Neural crest cell (in vitro differentiated cells): Measurements from ENCODE around the gene KY. TPM values are rescaled to one million over a fixed set of nuclear protein-coding genes. Genes with fewer than 3 reads are reported as not detected.
A peak's percentile ranks its signal among the peaks of the same experiment; 100 is the strongest.

ENCODE experiments used
- DNase-seq: peaks from one replicate; pipeline ENCODE4 v3.0.0; 2021; ENCODE audit warnings: low read depth, mixed read lengths, low spot score
- H3K27ac Mint-ChIP-seq: one replicate; pipeline ENCODE4 v1.8.0; 2021; ENCODE audit warnings: mild to moderate bottlenecking, mixed read lengths; ENCODE audit not compliant: unreplicated experiment
- H3K27me3 Mint-ChIP-seq: 2 replicates; pipeline ENCODE4 v1.8.0; 2021; ENCODE audit warnings: low read depth, mild to moderate bottlenecking, mixed read lengths
- H3K36me3 Mint-ChIP-seq: 2 replicates; pipeline ENCODE4 v1.8.0; 2021; ENCODE audit warnings: low read depth, mild to moderate bottlenecking, mixed read lengths
- H3K4me1 Mint-ChIP-seq: 2 replicates; pipeline ENCODE4 v1.8.0; 2021; ENCODE audit warnings: mixed read lengths
- H3K4me3 Mint-ChIP-seq: one replicate; pipeline ENCODE4 v1.8.0; 2021; ENCODE audit warnings: mild to moderate bottlenecking, mixed read lengths
- H3K9me3 Mint-ChIP-seq: 2 replicates; pipeline ENCODE4 v1.8.0; 2021; ENCODE audit warnings: mixed read lengths
- total RNA-seq: library from RNA; stranded (reverse); gene quantifications from 2 replicates; pipeline ENCODE4 v1.2.1, GENCODE V29; 2021
- TF ChIP-seq, protein P1 (sequence below): fragments of 200-600 bp; sonication (generic); conservative IDR thresholded peaks from 2 replicates; pipeline ENCODE4 v1.5.0; 2021; ENCODE audit warnings: antibody characterized with exemption, mild to moderate bottlenecking

The KY gene
- total RNA-seq, 1 donor from 2014 or later, result 0.33 TPM

DNA sequence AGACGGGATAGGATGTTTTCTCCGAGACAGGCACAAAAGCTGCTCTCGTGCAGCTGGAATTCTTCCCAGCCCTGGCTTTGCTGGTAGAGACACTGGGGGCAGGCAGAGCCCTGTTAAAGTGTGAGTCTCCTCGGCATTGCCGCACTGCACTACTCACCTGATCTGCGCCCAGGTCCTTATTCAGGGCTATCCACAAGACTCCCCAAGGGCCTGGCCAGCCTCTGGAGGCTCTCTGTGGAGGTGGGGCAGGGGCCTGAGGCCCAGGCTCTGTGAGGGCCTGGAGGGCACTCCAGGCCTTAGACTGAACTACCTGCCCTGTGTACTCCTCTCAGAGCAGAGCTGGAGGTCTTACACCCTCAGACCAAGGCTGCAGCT is 48.4 kb downstream of the KY start:
- no peak for DNase-seq
- peak overlapping the region; percentile 70 for H3K4me3 Mint-ChIP-seq
- peak overlapping the region; percentile 4 for H3K27ac Mint-ChIP-seq

DNA sequence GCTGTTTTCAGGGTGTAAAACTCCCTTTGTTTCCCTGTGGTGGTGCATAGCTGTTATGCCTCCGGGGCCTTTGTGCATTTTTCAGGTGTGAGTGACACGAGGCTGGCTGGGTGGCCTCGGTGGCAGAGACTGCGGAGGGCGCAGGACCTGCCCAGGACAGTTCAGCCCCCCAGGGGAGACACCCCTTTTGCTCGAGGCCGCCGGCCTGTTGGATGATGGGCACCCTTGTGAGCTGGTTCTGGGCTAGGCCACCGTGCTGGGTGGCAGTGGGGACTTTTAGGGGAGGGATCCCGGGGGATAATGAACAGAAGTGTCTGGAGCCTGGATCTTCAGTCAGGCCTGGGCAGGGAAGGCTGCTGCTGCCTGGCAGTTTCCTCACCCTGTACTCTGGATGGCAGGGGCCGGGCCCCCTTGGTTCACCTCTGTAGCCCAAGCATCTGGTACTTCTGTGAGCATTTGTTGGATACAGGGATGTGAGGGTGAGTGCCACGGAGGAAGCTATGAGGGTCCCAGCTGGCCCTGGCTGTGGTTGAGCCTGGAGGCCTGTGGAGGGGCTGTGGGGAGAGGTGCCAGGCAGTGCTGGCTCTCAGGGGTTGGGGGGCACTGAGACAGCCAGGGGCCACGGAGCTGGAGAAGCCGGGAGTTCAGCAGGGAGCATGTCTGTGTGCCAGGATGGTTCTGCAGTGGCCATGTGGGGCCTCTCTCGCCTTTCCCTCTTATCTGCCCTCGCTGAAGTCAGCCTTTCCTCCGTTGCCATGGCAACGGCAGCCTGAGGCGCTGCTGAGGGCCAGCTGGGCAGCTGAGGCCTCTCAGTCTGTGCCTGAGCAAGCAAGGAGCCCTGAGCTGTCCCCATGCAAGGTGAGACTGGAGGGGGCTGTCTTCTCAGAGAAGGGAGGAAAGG is 49.0 kb downstream of the KY start:
- Mint-ChIP-seq H3K27ac (peak overlapping the region; percentile 4), H3K36me3 (no peaks in the 10 kb centered on the region), H3K9me3 (no peaks in the 10 kb centered on the region), H3K4me1 (peaks cover 48% of the 10 kb centered on the region), H3K27me3 (peaks cover 4% of the 10 kb centered on the region), H3K4me3 (peak overlapping the region; percentile 70)
- DNase-seq, result peak; percentile 72
- TF ChIP-seq, protein P1, sequence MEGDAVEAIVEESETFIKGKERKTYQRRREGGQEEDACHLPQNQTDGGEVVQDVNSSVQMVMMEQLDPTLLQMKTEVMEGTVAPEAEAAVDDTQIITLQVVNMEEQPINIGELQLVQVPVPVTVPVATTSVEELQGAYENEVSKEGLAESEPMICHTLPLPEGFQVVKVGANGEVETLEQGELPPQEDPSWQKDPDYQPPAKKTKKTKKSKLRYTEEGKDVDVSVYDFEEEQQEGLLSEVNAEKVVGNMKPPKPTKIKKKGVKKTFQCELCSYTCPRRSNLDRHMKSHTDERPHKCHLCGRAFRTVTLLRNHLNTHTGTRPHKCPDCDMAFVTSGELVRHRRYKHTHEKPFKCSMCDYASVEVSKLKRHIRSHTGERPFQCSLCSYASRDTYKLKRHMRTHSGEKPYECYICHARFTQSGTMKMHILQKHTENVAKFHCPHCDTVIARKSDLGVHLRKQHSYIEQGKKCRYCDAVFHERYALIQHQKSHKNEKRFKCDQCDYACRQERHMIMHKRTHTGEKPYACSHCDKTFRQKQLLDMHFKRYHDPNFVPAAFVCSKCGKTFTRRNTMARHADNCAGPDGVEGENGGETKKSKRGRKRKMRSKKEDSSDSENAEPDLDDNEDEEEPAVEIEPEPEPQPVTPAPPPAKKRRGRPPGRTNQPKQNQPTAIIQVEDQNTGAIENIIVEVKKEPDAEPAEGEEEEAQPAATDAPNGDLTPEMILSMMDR, result no peak

More for the DNA sequence above, 48.4 kb downstream of the KY start:
- peaks cover 48% of the 10 kb centered on the region for H3K4me1 Mint-ChIP-seq
- TF ChIP-seq, protein P1, result no peak
- H3K36me3 Mint-ChIP-seq, result no peaks in the 10 kb centered on the region
- peaks cover 4% of the 10 kb centered on the region for H3K27me3 Mint-ChIP-seq
- H3K9me3 Mint-ChIP-seq, result no peaks in the 10 kb centered on the region

DNA sequence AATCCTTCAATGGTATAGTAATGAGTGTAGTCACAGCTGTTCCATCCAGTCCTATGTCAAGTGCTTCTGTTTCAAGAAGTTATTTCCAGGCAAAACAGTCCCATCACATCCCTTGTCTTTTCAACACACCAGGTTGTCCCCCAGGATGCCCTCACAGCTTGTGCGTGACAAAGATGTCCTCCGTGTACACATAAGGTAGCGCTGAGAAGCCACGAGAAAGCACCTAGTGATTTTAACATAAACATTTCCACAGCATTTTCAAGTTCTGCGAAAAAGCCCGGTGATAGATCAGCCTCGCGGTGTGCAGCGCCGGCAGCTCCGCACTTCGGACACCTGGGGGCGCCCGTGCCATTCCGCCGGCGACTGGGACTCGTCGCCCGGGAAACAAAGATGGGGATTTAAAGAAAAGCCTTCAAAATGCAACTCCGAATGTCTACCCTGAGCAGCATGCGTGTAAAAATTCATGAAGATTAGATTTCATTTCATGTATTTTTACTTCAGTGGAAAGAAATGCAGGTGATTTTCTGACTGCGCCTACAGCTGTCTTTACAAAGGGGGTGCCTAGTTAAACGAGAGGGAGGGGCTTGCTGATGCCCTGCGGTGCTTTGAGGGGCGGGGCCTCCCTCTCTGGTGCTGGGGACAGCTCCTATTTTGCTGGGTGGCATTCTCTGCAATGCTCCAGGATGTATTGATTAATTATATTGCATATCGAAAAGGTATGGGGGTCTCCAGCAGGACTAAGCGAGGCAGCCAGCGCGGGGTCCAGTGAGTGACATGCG is 49.9 kb downstream of the KY start:
- TF ChIP-seq, protein P1, result peak; percentile 99
- DNase-seq, result peak; percentile 85
- peaks cover 4% of the 10 kb centered on the region for H3K27me3 Mint-ChIP-seq
- H3K9me3 Mint-ChIP-seq, result no peaks in the 10 kb centered on the region
- H3K27ac Mint-ChIP-seq, result peak overlapping the region; percentile 88
- H3K4me1 Mint-ChIP-seq, result peaks cover 45% of the 10 kb centered on the region
- no peaks in the 10 kb centered on the region for H3K36me3 Mint-ChIP-seq
- H3K4me3 Mint-ChIP-seq, result peak overlapping the region; percentile 61

DNA sequence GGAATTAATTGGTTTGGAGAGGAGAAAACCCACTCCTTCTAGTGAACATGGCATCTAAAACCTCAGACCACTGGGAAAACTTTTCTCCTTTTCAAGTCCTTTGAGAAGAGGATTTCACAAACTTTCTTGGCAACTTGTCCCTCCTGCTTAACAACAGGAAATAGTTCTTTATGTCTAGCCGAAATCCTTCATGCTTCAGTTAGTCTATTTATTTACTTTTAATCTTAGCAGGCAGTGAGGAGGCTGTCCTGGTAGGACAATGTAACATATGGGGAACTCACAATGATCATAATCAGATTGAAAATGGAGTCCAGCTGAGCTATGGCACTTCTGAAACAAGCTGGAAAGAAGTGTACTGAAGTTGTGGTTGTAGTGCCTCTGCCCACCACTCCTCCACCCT is 50.6 kb downstream of the KY start:
- Mint-ChIP-seq H3K36me3 (no peaks in the 10 kb centered on the region), H3K27me3 (peaks cover 4% of the 10 kb centered on the region), H3K4me3 (peak overlapping the region; percentile 61), H3K27ac (no peak overlapping the region), H3K9me3 (no peaks in the 10 kb centered on the region), H3K4me1 (peaks cover 42% of the 10 kb centered on the region)
- TF ChIP-seq, protein P1, result no peak
- no peak for DNase-seq

DNA sequence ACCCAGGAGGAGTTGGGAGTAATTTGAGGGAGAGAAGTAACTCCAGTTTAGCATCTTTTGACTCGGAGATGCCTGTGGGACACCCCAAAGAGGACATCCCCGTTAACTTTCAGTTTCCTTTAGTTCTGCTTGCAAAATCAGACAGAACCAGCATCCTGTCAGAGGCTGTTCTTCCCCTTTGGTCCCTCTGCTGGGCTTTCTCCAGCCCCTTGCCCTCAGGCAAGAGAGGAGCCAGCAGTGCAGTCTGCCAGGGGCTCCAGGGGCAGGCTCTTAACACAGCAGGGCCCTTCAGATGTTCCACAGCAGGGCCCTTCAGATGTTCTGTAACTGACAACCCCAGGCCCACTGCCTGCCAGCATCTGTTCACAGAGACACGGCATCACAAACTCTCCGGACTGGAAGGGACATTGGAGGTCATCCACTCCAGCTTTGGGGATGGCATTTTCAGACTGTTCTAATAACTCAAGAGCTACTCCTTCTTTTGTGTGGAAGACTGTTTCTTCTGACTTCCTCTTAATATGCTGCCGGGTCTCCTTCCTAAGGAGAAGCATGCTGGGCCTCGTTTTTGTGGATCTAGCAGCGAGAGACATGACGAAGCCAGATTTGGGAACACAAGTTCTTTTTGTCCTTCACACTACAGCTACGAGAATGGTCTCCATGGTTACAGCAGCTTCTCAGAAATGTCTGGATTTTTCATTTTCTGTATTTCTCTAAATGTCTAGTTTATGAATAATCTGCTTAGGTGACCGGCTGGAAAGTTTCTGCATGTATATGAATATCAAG is 51.9 kb downstream of the KY start:
- H3K27ac Mint-ChIP-seq, result peak overlapping the region; percentile 90
- no peaks in the 10 kb centered on the region for H3K36me3 Mint-ChIP-seq
- peaks cover 42% of the 10 kb centered on the region for H3K4me1 Mint-ChIP-seq
- no peaks in the 10 kb centered on the region for H3K9me3 Mint-ChIP-seq
- no peak for DNase-seq
- H3K27me3 Mint-ChIP-seq, result peaks cover 4% of the 10 kb centered on the region
- TF ChIP-seq, protein P1, result no peak
- no peak overlapping the region for H3K4me3 Mint-ChIP-seq
